CD4-positive, alpha-beta T cell treated with Interleukin-21 for 1 hour (primary cell): ENCODE measurements around the gene TM9SF4.
"Not testable (repeated sequence)": the region's sequence is repeated elsewhere in the genome, so short reads cannot be mapped to it uniquely, and the experiment has no call there.

Experiments used
- DNase-seq: peaks from one replicate; pipeline ENCODE4 v3.0.0-alpha.2; 2020

TM9SF4 gene

GRCh38 chr20:32091888-32092346 is 17.6 kb upstream of the TM9SF4 start:
- DNase-seq: peak; percentile 72

- DNase-seq: no peak
Measured at GRCh38 chr20:32098786-32099185, 10.7 kb upstream of the TM9SF4 start.

GRCh38 chr20:32108814-32109391 is 611 bp upstream of the TM9SF4 start:
- DNase-seq: no peak

GRCh38 chr20:32110173-32110704 is 725 bp downstream of the TM9SF4 start:
- DNase-seq: no peak

GRCh38 chr20:32110727-32111126 is 1.2 kb downstream of the TM9SF4 start:
- DNase-seq: no peak

- DNase-seq: no peak
Measured at GRCh38 chr20:32111156-32111686, 1.7 kb downstream of the TM9SF4 start.

GRCh38 chr20:32111753-32112152 is 2.2 kb downstream of the TM9SF4 start:
- no peak for DNase-seq

GRCh38 chr20:32112841-32113240 is 3.3 kb downstream of the TM9SF4 start:
- peak; percentile 36 for DNase-seq

GRCh38 chr20:32113591-32114260 is 4.2 kb downstream of the TM9SF4 start:
- no peak for DNase-seq

GRCh38 chr20:32114305-32114960 is 4.9 kb downstream of the TM9SF4 start:
- no peak for DNase-seq

GRCh38 chr20:32115211-32115767 is 5.8 kb downstream of the TM9SF4 start:
- DNase-seq: no peak

- no peak for DNase-seq
Measured at GRCh38 chr20:32116079-32116521, 6.6 kb downstream of the TM9SF4 start.

- DNase-seq: not testable (repeated sequence)
Measured at GRCh38 chr20:32116796-32117195, 7.3 kb downstream of the TM9SF4 start.

GRCh38 chr20:32118427-32118826 is 8.9 kb downstream of the TM9SF4 start:
- DNase-seq: not testable (repeated sequence)

- no peak for DNase-seq
Measured at GRCh38 chr20:32119734-32120133, 10.2 kb downstream of the TM9SF4 start.

GRCh38 chr20:32121908-32122307 is 12.4 kb downstream of the TM9SF4 start:
- DNase-seq: not testable (repeated sequence)

GRCh38 chr20:32123088-32123487 is 13.6 kb downstream of the TM9SF4 start:
- DNase-seq: no peak

- DNase-seq: no peak
Measured at GRCh38 chr20:32124916-32125454, 15.5 kb downstream of the TM9SF4 start.

GRCh38 chr20:32125506-32125905 is 16.0 kb downstream of the TM9SF4 start:
- DNase-seq: no peak

- DNase-seq: no peak
Measured at GRCh38 chr20:32126919-32127318, 17.4 kb downstream of the TM9SF4 start.

GRCh38 chr20:32127347-32127746 is 17.8 kb downstream of the TM9SF4 start:
- DNase-seq: no peak

- no peak for DNase-seq
Measured at GRCh38 chr20:32128167-32128566, 18.7 kb downstream of the TM9SF4 start.

- DNase-seq: no peak
Measured at GRCh38 chr20:32129863-32130262, 20.3 kb downstream of the TM9SF4 start.
